ENCODE results near the gene RAB11FIP4. TPM values are rescaled to one million over a fixed set of nuclear protein-coding genes. Genes with fewer than 3 reads are reported as not detected.
A peak's percentile ranks its signal among the peaks of the same experiment; 100 is the strongest.

Gene RAB11FIP4
- total and polyA plus RNA-seq, 8 donors = 4.7 to 121 (median 11.7) TPM

GRCh38 chr17:31540602-31541307 is 149.3 kb downstream of the RAB11FIP4 start:
- DNase-seq = no peak
- no peaks in the 10 kb centered on the region for H3K27me3 ChIP-seq
- no peak overlapping the region for H3K27ac ChIP-seq
- H3K9me3 ChIP-seq = no peaks in the 10 kb centered on the region
- H3K36me3 ChIP-seq = no peaks in the 10 kb centered on the region
- peaks cover 4 to 21% (median 12%) of the 10 kb centered on the region in 4 donors for H3K4me1 ChIP-seq
- no peak overlapping the region for H3K4me3 ChIP-seq
- WGBS, 5 donors = 88 to 97% (median 95%) methylated on average over 7 to 9 of the region's 9 CpGs
- intact Hi-C loops (cut with DNase I; ENCODE audit: low total_unique reads) = no loop called here
- no peak for TF ChIP-seq CTCF (IDR thresholded peaks at IDR 0.05)

GRCh38 chr17:31541559-31541958 is 150.1 kb downstream of the RAB11FIP4 start:
- no peak overlapping the region for H3K27ac ChIP-seq
- intact Hi-C loops (cut with DNase I; ENCODE audit: low total_unique reads) = no loop called here
- 59 to 71% (median 65%) methylated on average over 4 to 5 of the region's 5 CpGs for WGBS, 5 donors
- H3K36me3 ChIP-seq = no peaks in the 10 kb centered on the region
- DNase-seq = peak in 1 of 2 donors; percentile 50
- H3K4me1 ChIP-seq = peaks cover 4 to 21% (median 12%) of the 10 kb centered on the region in 4 donors
- no peaks in the 10 kb centered on the region for H3K27me3 ChIP-seq
- TF ChIP-seq CTCF (IDR thresholded peaks at IDR 0.05) (peak in 1 of 7 experiments; percentile 5), POLR2AphosphoS5 (IDR thresholded peaks at IDR 0.05) (no peak)
- H3K4me3 ChIP-seq = no peak overlapping the region
- no peaks in the 10 kb centered on the region for H3K9me3 ChIP-seq

- DNase-seq = no peak
- Histone ChIP-seq H3K36me3 (no peaks in the 10 kb centered on the region), H3K27ac (no peak overlapping the region), H3K27me3 (no peaks in the 10 kb centered on the region), H3K4me3 (no peak overlapping the region), H3K4me1 (peaks cover 6 to 10% (median 8%) of the 10 kb centered on the region in 4 donors), H3K9me3 (no peaks in the 10 kb centered on the region)
- WGBS, 5 donors = 51 to 63% (median 54%) methylated on average over 3 of the region's 3 CpGs
- TF ChIP-seq POLR2A (IDR thresholded peaks at IDR 0.05) (no peak), CTCF (IDR thresholded peaks at IDR 0.05) (no peak), EP300 (IDR thresholded peaks at IDR 0.05) (no peak), POLR2AphosphoS5 (IDR thresholded peaks at IDR 0.05) (no peak)
- intact Hi-C loops (cut with DNase I; ENCODE audit: low total_unique reads) = no loop called here
Observed at GRCh38 chr17:31544186-31544585, 152.7 kb downstream of the RAB11FIP4 start.

- TF ChIP-seq CTCF (IDR thresholded peaks at IDR 0.05) (no peak), POLR2A (IDR thresholded peaks at IDR 0.05) (no peak), POLR2AphosphoS5 (IDR thresholded peaks at IDR 0.05) (no peak), EP300 (IDR thresholded peaks at IDR 0.05) (no peak)
- no peak overlapping the region for H3K4me3 ChIP-seq
Observed at GRCh38 chr17:31546650-31547049, 155.2 kb downstream of the RAB11FIP4 start.

More at GRCh38 chr17:31546650-31547049, 155.2 kb downstream of the RAB11FIP4 start:
- Histone ChIP-seq H3K4me1 (peaks cover 8 to 21% (median 14%) of the 10 kb centered on the region in 4 donors), H3K27ac (no peak overlapping the region), H3K27me3 (no peaks in the 10 kb centered on the region), H3K36me3 (no peaks in the 10 kb centered on the region), H3K9me3 (no peaks in the 10 kb centered on the region)
- intact Hi-C loops (cut with DNase I; ENCODE audit: low total_unique reads) = no loop called here
- DNase-seq = no peak
- WGBS, 5 donors = 70 to 86% (median 73%) methylated on average over 4 of the region's 4 CpGs

All from stomach (tissue), 9 donors.